Adrenal gland (tissue), 12 donors: ENCODE measurements around the gene A4GALT. TPM values are rescaled to one million over a fixed set of nuclear protein-coding genes. Genes with fewer than 3 reads are reported as not detected.
"Not testable (repeated sequence)": the region's sequence is repeated elsewhere in the genome, so short reads cannot be mapped to it uniquely, and the experiment has no call there.

ENCODE experiments used
- DNase-seq, 7 donors: peaks; one replicate each; pipeline ENCODE4 v3.0.0-alpha.2; 2019 to 2020
- H3K27ac ChIP-seq, 5 donors: fragments of 200-600 bp; sonication (generic) in 4 of 5; 1 replicate in 3 of 5; 2 replicates in 2 of 5; pipeline versions ENCODE4 v1.5.1 to v1.8.0; 2016 to 2020; ENCODE audit warnings: mild to moderate bottlenecking in 1 of 5
- H3K27me3 ChIP-seq: fragments of 200-600 bp; 2 replicates; pipeline ENCODE4 v1.8.0; 2021
- H3K36me3 ChIP-seq, 2 donors: fragments of 200-600 bp; replicated peaks in 1 of 2; 1 replicate in 1 of 2; 2 replicates in 1 of 2; pipeline versions ENCODE4 v1.5.1 to v1.8.0; 2018 to 2022
- H3K4me1 ChIP-seq, 2 donors: fragments of 200-600 bp; replicated peaks in 1 of 2; 1 replicate in 1 of 2; 2 replicates in 1 of 2; pipeline versions ENCODE4 v1.5.1 to v1.8.0; 2018 to 2021
- H3K4me3 ChIP-seq, 4 donors: fragments of 200-600 bp; sonication (generic) in 3 of 4; one replicate each; pipeline ENCODE4 v1.5.1; 2016 to 2018
- H3K9me3 ChIP-seq, 3 donors: fragments of 200-600 bp; sonication (generic) in 1 of 3; replicated peaks in 1 of 3; 1 replicate in 2 of 3; 2 replicates in 1 of 3; pipeline versions ENCODE4 v1.5.1 to v1.8.0; 2016 to 2021
- CTCF ChIP-seq, 6 experiments: fragments of 450-650 bp in 4 of 6; fragments of 200-600 bp in 2 of 6; sonication (generic) in 1 of 6; IDR thresholded peaks; 1 replicate in 5 of 6; 2 replicates in 1 of 6; pipeline versions ENCODE4 v1.5.1 to v1.8.0; 2016 to 2021; ENCODE audit warnings: antibody characterized with exemption in 6 of 6, mild to moderate bottlenecking in 2 of 6, moderate library complexity in 1 of 6
- POLR2A ChIP-seq, 2 donors: fragments of 450-650 bp; IDR thresholded peaks; one replicate each; pipeline ENCODE4 v1.6.1; 2017; ENCODE audit warnings: antibody characterized with exemption in 2 of 2, mild to moderate bottlenecking in 2 of 2, moderate library complexity in 1 of 2
- WGBS, 4 donors: extraction: QIAGEN DNeasy Blood & Tissue Kit in 2 of 4; methylation state at CpG; one replicate each; pipeline versions ENCODE4 v1.1.5 to v1.1.7; 2013 to 2017; 5-methylcytosine and 5-hydroxymethylcytosine counted together
- intact Hi-C, 2 donors: fragments of 100-400 bp; cut with DNase I; formaldehyde crosslinking; loops; one replicate each; pipeline versions ENCODE4 v1.14.1 to v1.15.0; 2022 to 2023
- polyA plus RNA-seq, 3 donors: library from polyadenylated mRNA; stranded (reverse); fragments of 200-250 nt in 2 of 3; fragments of 350-450 nt in 1 of 3; fragmentation: Illumina TruSeq in 1 of 3; extraction: RNeasy Lipid Tissue Mini Kit (QIAGEN cat#74804) in 1 of 3; gene quantifications; one replicate each; pipeline ENCODE4 v1.2.3, GENCODE V29; 2013 to 2014
- total RNA-seq, 9 donors: library from RNA; depleted of rRNA in 4 of 9; stranded (reverse); fragments of >200 nt in 4 of 9; fragments of 120-200 nt in 1 of 9; fragmentation: NEBNext Ultra II Directional in 1 of 9; extraction: Animal tissue kit (Norgen Biotek cat#: 25700) in 1 of 9; gene quantifications; one replicate each; pipeline versions ENCODE4 v1.1.0 to v1.2.4, GENCODE V29; 2013 to 2023
- donor health status: healthy with polysubstance abuse.
- donor health status: Bipolar disorder and iron deficiency.
- donor health status: DM: yes; HTN: yes; CAD: no.
- donor health status: DM: no; HTN: no; CAD: no.
- donor health status: DM: no; HTN: no; CAD: no.
- donor health status: DM: yes; HTN: yes; CAD: no.

The A4GALT gene
- total and polyA plus RNA-seq, 12 donors = 1.9 to 29.8 (median 17.4) TPM

GRCh38 chr22:42734406-42734805 lies 13.7 kb upstream of the A4GALT start:
- intact Hi-C loops = no loop called here
- no peak overlapping the region for H3K4me3 ChIP-seq
- 70 to 90% (median 73%) methylated on average over 2 to 6 of the region's 6 CpGs for WGBS, 4 donors

GRCh38 chr22:42733394-42733793 lies 12.7 kb upstream of the A4GALT start:
- H3K4me1 ChIP-seq, DNase-seq, H3K4me3 ChIP-seq, intact Hi-C loops, H3K9me3 ChIP-seq, H3K36me3 ChIP-seq, H3K27me3 ChIP-seq, H3K27ac ChIP-seq: not testable (repeated sequence)
- WGBS, 4 donors = 89 to 95% (median 92%) methylated on average over 3 of the region's 3 CpGs

More at GRCh38 chr22:42734406-42734805, 13.7 kb upstream of the A4GALT start:
- Histone ChIP-seq H3K27ac (no peak overlapping the region), H3K9me3 (no peaks in the 10 kb centered on the region), H3K27me3 (no peaks in the 10 kb centered on the region), H3K36me3 (no peaks in the 10 kb centered on the region), H3K4me1 (no peaks in the 10 kb centered on the region)
- TF ChIP-seq CTCF (IDR thresholded peaks at IDR 0.05) = no peak
- no peak for TF ChIP-seq POLR2A (IDR thresholded peaks at IDR 0.05)
- no peak for DNase-seq

- Histone ChIP-seq H3K9me3 (no peaks in the 10 kb centered on the region), H3K4me1 (no peaks in the 10 kb centered on the region), H3K27ac (no peak overlapping the region), H3K27me3 (no peaks in the 10 kb centered on the region), H3K4me3 (no peak overlapping the region), H3K36me3 (no peaks in the 10 kb centered on the region)
- WGBS, 4 donors = 44 to 54% (median 48%) methylated on average over 6 of the region's 6 CpGs
- intact Hi-C loops = no loop called here
- no peak for DNase-seq
- TF ChIP-seq POLR2A (IDR thresholded peaks at IDR 0.05) (no peak), CTCF (IDR thresholded peaks at IDR 0.05) (no peak)
Measured at GRCh38 chr22:42732081-42732480, 11.4 kb upstream of the A4GALT start.

GRCh38 chr22:42726811-42727210 lies 6.1 kb upstream of the A4GALT start:
- no peak overlapping the region for H3K27ac ChIP-seq
- H3K27me3 ChIP-seq = no peaks in the 10 kb centered on the region
- no peaks in the 10 kb centered on the region for H3K4me1 ChIP-seq
- DNase-seq = no peak
- no peaks in the 10 kb centered on the region for H3K9me3 ChIP-seq
- intact Hi-C loops = no loop called here
- TF ChIP-seq CTCF (IDR thresholded peaks at IDR 0.05) (no peak), POLR2A (IDR thresholded peaks at IDR 0.05) (no peak)
- WGBS, 4 donors = 89 to 92% (median 91%) methylated on average over 6 of the region's 6 CpGs
- H3K36me3 ChIP-seq = no peaks in the 10 kb centered on the region
- no peak overlapping the region for H3K4me3 ChIP-seq

GRCh38 chr22:42725606-42726355 lies 5.1 kb upstream of the A4GALT start:
- DNase-seq = no peak
- intact Hi-C loops = no loop called here
- Histone ChIP-seq H3K4me1 (no peaks in the 10 kb centered on the region), H3K36me3 (no peaks in the 10 kb centered on the region), H3K4me3 (no peak overlapping the region), H3K27me3 (no peaks in the 10 kb centered on the region), H3K9me3 (no peaks in the 10 kb centered on the region), H3K27ac (no peak overlapping the region)
- no peak for TF ChIP-seq CTCF (IDR thresholded peaks at IDR 0.05)
- no peak for TF ChIP-seq POLR2A (IDR thresholded peaks at IDR 0.05)
- WGBS, 4 donors = 67 to 86% (median 78%) methylated on average over 4 to 6 of the region's 6 CpGs
